AG08395 (cell line): ENCODE data around the gene MYO7B.

Source experiments
- DNase-seq: peaks from one replicate; pipeline ENCODE4 v3.0.0; 2012; ENCODE audit warnings: mixed read lengths, low spot score

Gene MYO7B

GRCh38 chr2:127650785-127651380, 115.4 kb downstream of the MYO7B start:
- peak; percentile 47 for DNase-seq

- DNase-seq, result no peak
Measured at GRCh38 chr2:127651381-127651809, 115.9 kb downstream of the MYO7B start.

- DNase-seq, result no peak
Measured at GRCh38 chr2:127651971-127652550, 116.6 kb downstream of the MYO7B start.

GRCh38 chr2:127652786-127653357, 117.4 kb downstream of the MYO7B start:
- no peak for DNase-seq

- no peak for DNase-seq
Measured at GRCh38 chr2:127653421-127654083, 118.1 kb downstream of the MYO7B start.

GRCh38 chr2:127654084-127654837, 118.8 kb downstream of the MYO7B start:
- no peak for DNase-seq

GRCh38 chr2:127654838-127655175, 119.3 kb downstream of the MYO7B start:
- DNase-seq, result no peak

- DNase-seq, result no peak
Measured at GRCh38 chr2:127655209-127656073, 120.0 kb downstream of the MYO7B start.

GRCh38 chr2:127656569-127657231, 121.2 kb downstream of the MYO7B start:
- DNase-seq, result no peak

- no peak for DNase-seq
Measured at GRCh38 chr2:127657232-127657595, 121.7 kb downstream of the MYO7B start.

GRCh38 chr2:127658146-127658545, 122.7 kb downstream of the MYO7B start:
- no peak for DNase-seq

- DNase-seq, result no peak
Measured at GRCh38 chr2:127658641-127659407, 123.3 kb downstream of the MYO7B start.

GRCh38 chr2:127659408-127660290, 124.2 kb downstream of the MYO7B start:
- no peak for DNase-seq

- no peak for DNase-seq
Measured at GRCh38 chr2:127660291-127660578, 124.8 kb downstream of the MYO7B start.

GRCh38 chr2:127661072-127661649, 125.7 kb downstream of the MYO7B start:
- no peak for DNase-seq

- peak; percentile 54 for DNase-seq
Measured at GRCh38 chr2:127661949-127662510, 126.5 kb downstream of the MYO7B start.

GRCh38 chr2:127662937-127663565, 127.6 kb downstream of the MYO7B start:
- no peak for DNase-seq

GRCh38 chr2:127663566-127664064, 128.1 kb downstream of the MYO7B start:
- DNase-seq, result no peak
